ENCODE data around the gene TMC7. TPM values are rescaled to one million over a fixed set of nuclear protein-coding genes. Genes with fewer than 3 reads are reported as not detected.

Gene TMC7
- total and polyA plus RNA-seq, 2 experiments from 2014 or later: 5.7 to 6.5 TPM

GRCh38 chr16:19062706-19063105 lies 79.0 kb downstream of the TMC7 start:
- no peak overlapping the region for H3K27ac ChIP-seq
- WGBS (ENCODE audit: low lambda C conversion rate, missing lambda C conversion rate): 85% methylated on average over 4 of the region's 4 CpGs

GRCh38 chr16:19066988-19067348 lies 83.2 kb downstream of the TMC7 start:
- no peaks in the 10 kb centered on the region for H3K9me3 ChIP-seq (ENCODE audit: low read depth)
- H2AFZ ChIP-seq: peak overlapping the region; percentile 48
- WGBS (ENCODE audit: low lambda C conversion rate, missing lambda C conversion rate): 70% methylated on average over 9 of the region's 9 CpGs
- H3K4me2 ChIP-seq: peak overlapping the region; percentile 63
- no peaks in the 10 kb centered on the region for H3K36me3 ChIP-seq (replicated peaks; ENCODE audit: insufficient read depth, low read depth)
- no peak overlapping the region for H3K4me3 ChIP-seq
- TF ChIP-seq CTCF (IDR thresholded peaks at IDR 0.05; ENCODE audit: poor library complexity): no peak
- TF ChIP-seq EZH2phosphoT487 (IDR thresholded peaks at IDR 0.05; ENCODE audit: low read depth, severe bottlenecking, unreplicated experiment): no peak
- no peak for TF ChIP-seq EZH2 (IDR thresholded peaks at IDR 0.05; ENCODE audit: borderline replicate concordance)
- H3K9me2 ChIP-seq (replicated peaks; ENCODE audit: insufficient read depth): no peaks in the 10 kb centered on the region
- no peak for DNase-seq (ENCODE audit: low spot score)
- H3K4me1 ChIP-seq (ENCODE audit: insufficient read depth): peaks cover 9% of the 10 kb centered on the region
- no peaks in the 10 kb centered on the region for H4K20me1 ChIP-seq (ENCODE audit: insufficient read depth, poor library complexity, severe bottlenecking)
- H3K27me3 ChIP-seq: no peaks in the 10 kb centered on the region
- peaks cover 15% of the 10 kb centered on the region for H3K79me2 ChIP-seq
- peak overlapping the region; percentile 85 for H3K27ac ChIP-seq

More at GRCh38 chr16:19062706-19063105, 79.0 kb downstream of the TMC7 start:
- Histone ChIP-seq H3K4me3 (no peak overlapping the region), H3K36me3 (replicated peaks; ENCODE audit: insufficient read depth, low read depth) (no peaks in the 10 kb centered on the region), H3K9me2 (replicated peaks; ENCODE audit: insufficient read depth) (no peaks in the 10 kb centered on the region), H3K9me3 (ENCODE audit: low read depth) (no peaks in the 10 kb centered on the region), H3K27me3 (no peaks in the 10 kb centered on the region), H3K4me1 (ENCODE audit: insufficient read depth) (no peaks in the 10 kb centered on the region), H3K4me2 (no peak overlapping the region), H2AFZ (no peak overlapping the region), H3K79me2 (no peaks in the 10 kb centered on the region), H4K20me1 (ENCODE audit: insufficient read depth, poor library complexity, severe bottlenecking) (no peaks in the 10 kb centered on the region)
- TF ChIP-seq CTCF (IDR thresholded peaks at IDR 0.05; ENCODE audit: poor library complexity) (no peak), EZH2phosphoT487 (IDR thresholded peaks at IDR 0.05; ENCODE audit: low read depth, severe bottlenecking, unreplicated experiment) (no peak), EZH2 (IDR thresholded peaks at IDR 0.05; ENCODE audit: borderline replicate concordance) (no peak)
- DNase-seq (ENCODE audit: low spot score): no peak

GRCh38 chr16:19067349-19068236 lies 83.9 kb downstream of the TMC7 start, which contains the start of gene COQ7:
Gene COQ7 (plus strand): TSS chr16:19067614. CDS start chr16:19067665, 51 bp downstream.
- Histone ChIP-seq H4K20me1 (ENCODE audit: insufficient read depth, poor library complexity, severe bottlenecking) (no peaks in the 10 kb centered on the region), H3K4me2 (peak within 1 kb of the TSS; percentile 87), H3K27ac (peak within 1 kb of the TSS; percentile 98), H3K4me3 (peak within 1 kb of the TSS; percentile 63), H3K36me3 (replicated peaks; ENCODE audit: insufficient read depth, low read depth) (no peaks in the 10 kb centered on the region), H3K27me3 (no peaks in the 10 kb centered on the region), H3K9me3 (ENCODE audit: low read depth) (no peaks in the 10 kb centered on the region), H3K79me2 (peaks cover 15% of the 10 kb centered on the region), H3K9me2 (replicated peaks; ENCODE audit: insufficient read depth) (no peaks in the 10 kb centered on the region), H3K4me1 (ENCODE audit: insufficient read depth) (peaks cover 9% of the 10 kb centered on the region), H2AFZ (peak within 1 kb of the TSS; percentile 64)
- under 1% methylated on average over 61 of the region's 68 CpGs for WGBS (ENCODE audit: low lambda C conversion rate, missing lambda C conversion rate)
- DNase-seq (ENCODE audit: low spot score): peak; percentile 99
- TF ChIP-seq EZH2phosphoT487 (IDR thresholded peaks at IDR 0.05; ENCODE audit: low read depth, severe bottlenecking, unreplicated experiment) (no peak), CTCF (IDR thresholded peaks at IDR 0.05; ENCODE audit: poor library complexity) (no peak), EZH2 (IDR thresholded peaks at IDR 0.05; ENCODE audit: borderline replicate concordance) (no peak)

Data from hepatocyte (in vitro differentiated cells).